HAP-1 (cell line): ENCODE data around the gene ZNF773.
"Not testable (repeated sequence)": the region's sequence is repeated elsewhere in the genome, so short reads cannot be mapped to it uniquely, and the experiment has no call there.

ENCODE experiments used
- DNase-seq, 2 experiments: peaks; one replicate each; pipeline ENCODE4 v3.0.0-alpha.2; 2016 to 2020; ENCODE audit warnings: low spot score in 2 of 2
- H3K27me3 ChIP-seq: fragments of 250-450 bp; sonication (Bioruptor Pico); 2 replicates; pipeline ENCODE4 v1.5.1; 2020; ENCODE audit warnings: low read depth, mild to moderate bottlenecking, moderate library complexity
- H3K36me3 ChIP-seq: fragments of 250-450 bp; sonication (Bioruptor Pico); replicated peaks from 2 replicates; pipeline ENCODE4 v1.5.1; 2020; ENCODE audit warnings: mild to moderate bottlenecking
- H3K4me1 ChIP-seq: fragments of 250-450 bp; sonication (Bioruptor Pico); 2 replicates; pipeline ENCODE4 v1.5.1; 2020; ENCODE audit warnings: mild to moderate bottlenecking
- H3K4me3 ChIP-seq: fragments of 250-450 bp; sonication (Bioruptor Pico); 2 replicates; pipeline ENCODE4 v1.5.1; 2020; ENCODE audit warnings: mild to moderate bottlenecking, moderate library complexity
- H3K9me3 ChIP-seq: fragments of 250-450 bp; sonication (Bioruptor Pico); 2 replicates; pipeline ENCODE4 v1.5.1; 2020; ENCODE audit warnings: mild to moderate bottlenecking, moderate library complexity
- in situ Hi-C: fragments of 300-500 bp; cut with MboI; formaldehyde crosslinking; loops from 3 replicates; pipeline ENCODE4 v1.14.3; 2020; ENCODE audit warnings: low sequenced_read_pairs, inconsistent platforms, mixed read lengths

Gene ZNF773

DNA sequence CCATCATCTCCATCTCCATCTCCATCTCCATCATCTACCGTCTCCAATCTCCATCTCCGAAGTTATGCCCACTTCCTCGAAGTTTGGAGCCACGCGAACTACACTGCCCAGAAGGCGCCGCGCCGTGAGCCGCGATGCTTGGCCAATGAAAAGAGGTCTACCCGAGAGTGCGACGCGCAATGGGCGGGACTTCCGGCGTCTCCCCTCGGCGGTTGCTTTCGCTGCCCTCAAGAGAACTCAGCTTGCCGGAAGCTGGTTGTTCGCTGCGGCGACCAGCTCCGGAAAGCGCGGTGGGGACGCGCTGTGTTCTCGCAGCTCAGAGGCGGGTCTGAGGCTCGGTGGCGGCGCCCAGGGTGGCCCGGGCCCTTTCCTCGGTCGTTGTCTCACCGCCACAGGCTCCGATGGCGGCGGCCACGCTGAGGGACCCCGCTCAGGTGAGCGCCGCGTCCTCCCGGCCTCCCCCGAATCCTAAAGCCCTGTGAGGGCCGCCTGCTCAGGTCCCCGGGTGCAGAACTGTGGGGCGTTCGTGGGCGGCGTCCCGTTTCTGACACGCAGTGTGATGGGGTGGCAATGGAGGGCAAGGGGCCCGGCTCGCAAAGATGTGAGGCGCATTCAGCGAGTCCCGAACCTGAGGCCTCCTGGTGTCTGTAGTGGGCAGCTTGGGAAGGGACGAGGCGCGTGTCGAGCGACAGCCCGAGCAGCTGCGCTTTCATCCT lies at the start of gene ZNF773:
Gene ZNF773 (plus strand): TSS at position 259 of the 716 bp plus-strand sequence. CDS start 143 bp downstream, at position 402.
- DNase-seq, result peak; percentile 89 to 96

DNA sequence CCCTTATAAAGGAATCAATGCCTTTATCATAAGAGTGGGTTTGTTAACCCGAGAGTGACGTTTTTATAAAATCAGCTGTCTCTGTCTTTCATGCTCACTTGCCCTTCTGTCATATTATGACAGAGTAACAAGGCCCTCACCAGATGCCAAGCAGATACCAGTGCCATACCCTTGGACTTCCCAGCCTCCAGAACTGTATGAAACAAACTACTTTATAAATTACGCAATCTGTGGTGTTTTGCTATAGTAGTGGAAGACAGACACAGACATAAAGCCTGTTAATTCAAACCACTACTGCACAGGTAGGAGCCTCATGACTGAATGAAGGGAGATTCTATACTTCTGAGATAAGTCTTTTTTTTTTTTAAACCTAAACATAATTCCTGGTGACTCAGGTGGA lies 47.4 kb upstream of the ZNF773 start:
- in situ Hi-C loops, result no loop called here
- peaks cover 2% of the 10 kb centered on the region; the same call in 1 of the 2 replicates for H3K9me3 ChIP-seq
- H3K27me3 ChIP-seq, result no peaks in the 10 kb centered on the region
- no peak overlapping the region for H3K4me3 ChIP-seq
- H3K36me3 ChIP-seq, result no peaks in the 10 kb centered on the region
- no peaks in the 10 kb centered on the region for H3K4me1 ChIP-seq
- DNase-seq, result no peak

More for the DNA sequence above, at the start of gene ZNF773:
- H3K9me3 ChIP-seq, H3K4me1 ChIP-seq, in situ Hi-C loops, H3K36me3 ChIP-seq, H3K27me3 ChIP-seq: not testable (repeated sequence)
- peak within 1 kb of the TSS; percentile 82 for H3K4me3 ChIP-seq

DNA sequence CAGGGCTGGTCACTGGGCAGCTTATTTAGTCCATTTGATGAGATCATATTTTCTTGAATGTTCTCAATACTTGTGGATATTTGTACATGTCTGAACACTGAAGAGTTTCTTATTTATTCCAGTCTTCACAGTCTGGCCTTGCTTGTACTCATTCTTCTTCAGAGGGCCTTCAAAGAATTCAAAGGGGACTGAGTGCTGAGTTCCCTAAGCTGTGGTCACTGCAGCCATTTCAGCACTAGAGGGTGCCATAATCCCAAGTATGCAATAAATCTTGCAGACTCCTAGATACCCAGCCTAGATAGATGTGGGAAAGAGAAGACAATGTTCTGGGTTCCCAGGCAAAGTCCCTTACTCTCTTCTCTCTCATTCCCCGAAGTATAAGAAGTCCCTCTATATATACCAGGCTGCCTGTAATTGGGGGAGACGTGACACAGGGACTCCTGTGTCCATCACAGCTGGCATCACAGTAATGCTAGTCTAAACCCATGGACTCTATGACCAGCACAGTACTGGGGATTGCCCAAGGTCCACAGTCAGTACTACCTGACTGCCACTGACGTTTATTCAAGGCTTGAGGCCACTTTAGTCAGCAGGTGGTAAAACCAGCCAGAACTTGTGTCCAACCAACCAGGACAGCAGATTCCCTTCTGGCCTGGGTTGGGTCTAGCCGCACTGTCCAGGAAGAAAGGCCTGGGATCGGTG lies 33.9 kb upstream of the ZNF773 start:
- in situ Hi-C loops, result no loop called here
- DNase-seq, result peak; percentile 27 to 30
- Histone ChIP-seq H3K36me3 (no peaks in the 10 kb centered on the region), H3K9me3 (peaks cover 10% of the 10 kb centered on the region), H3K27me3 (no peaks in the 10 kb centered on the region), H3K4me1 (no peaks in the 10 kb centered on the region), H3K4me3 (no peak overlapping the region)

GRCh38 chr19:57466489-57466888 lies 33.2 kb upstream of the ZNF773 start:
- H3K4me1 ChIP-seq, result no peaks in the 10 kb centered on the region
- DNase-seq, result no peak
- H3K36me3 ChIP-seq, result no peaks in the 10 kb centered on the region
- peaks cover 11% of the 10 kb centered on the region for H3K9me3 ChIP-seq
- in situ Hi-C loops, result no loop called here
- no peaks in the 10 kb centered on the region for H3K27me3 ChIP-seq
- no peak overlapping the region for H3K4me3 ChIP-seq

- peaks cover 21% of the 10 kb centered on the region for H3K9me3 ChIP-seq
- no peaks in the 10 kb centered on the region for H3K36me3 ChIP-seq
- no peak for DNase-seq
- in situ Hi-C loops, result no loop called here
- no peak overlapping the region for H3K4me3 ChIP-seq
- H3K27me3 ChIP-seq, result no peaks in the 10 kb centered on the region
- no peaks in the 10 kb centered on the region for H3K4me1 ChIP-seq
These were observed 26.1 kb upstream of the ZNF773 start for GRCh38 chr19:57473646-57474045.

DNA sequence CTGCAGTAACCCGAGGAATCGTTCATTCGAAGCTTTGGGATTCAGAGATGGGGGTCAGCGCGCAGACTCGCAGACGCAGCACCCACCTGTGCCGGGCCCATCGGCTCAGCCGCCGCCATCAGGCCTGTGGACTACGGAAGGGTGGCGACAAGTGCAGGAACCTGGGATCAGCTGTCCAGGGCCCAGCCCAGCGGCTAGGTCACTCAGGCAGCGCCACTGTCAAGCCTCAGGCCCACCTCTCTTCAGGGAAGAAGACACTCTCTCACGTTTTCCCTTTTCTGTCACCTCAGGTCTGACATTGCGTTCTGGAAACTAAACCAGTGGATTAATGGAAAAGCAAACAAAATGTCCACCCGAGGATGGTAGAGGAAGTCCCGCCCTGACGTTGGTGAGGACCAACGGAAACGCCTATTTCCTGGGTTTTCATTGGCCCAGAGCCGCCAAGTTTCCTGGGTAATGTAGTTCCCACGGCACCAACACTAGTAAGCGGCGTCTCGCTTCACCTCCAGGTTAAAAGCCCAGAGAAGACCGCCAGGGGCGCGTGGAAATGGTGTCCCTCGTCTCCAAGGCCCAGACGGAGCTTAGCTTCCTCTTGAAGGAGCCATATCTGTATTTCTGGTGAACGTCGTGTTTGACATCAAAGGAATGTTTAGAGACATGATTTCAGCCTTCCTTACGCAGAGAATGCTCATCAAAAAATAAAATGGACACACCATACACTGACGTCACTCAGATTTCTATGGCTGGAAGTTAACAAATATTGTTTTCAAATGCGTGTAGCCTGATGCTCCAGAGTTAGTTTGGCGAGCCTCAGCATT lies 22.3 kb upstream of the ZNF773 start, which contains the start of gene ZNF772:
Gene ZNF772 (minus strand): TSS at position 376 of the 818 bp plus-strand sequence. CDS start 257 bp downstream, at position 119.
- Histone ChIP-seq H3K4me3 (peak within 1 kb of the TSS; percentile 39), H3K9me3 (peaks cover 15% of the 10 kb centered on the region)
- DNase-seq, result peak; percentile 80 to 86

DNA sequence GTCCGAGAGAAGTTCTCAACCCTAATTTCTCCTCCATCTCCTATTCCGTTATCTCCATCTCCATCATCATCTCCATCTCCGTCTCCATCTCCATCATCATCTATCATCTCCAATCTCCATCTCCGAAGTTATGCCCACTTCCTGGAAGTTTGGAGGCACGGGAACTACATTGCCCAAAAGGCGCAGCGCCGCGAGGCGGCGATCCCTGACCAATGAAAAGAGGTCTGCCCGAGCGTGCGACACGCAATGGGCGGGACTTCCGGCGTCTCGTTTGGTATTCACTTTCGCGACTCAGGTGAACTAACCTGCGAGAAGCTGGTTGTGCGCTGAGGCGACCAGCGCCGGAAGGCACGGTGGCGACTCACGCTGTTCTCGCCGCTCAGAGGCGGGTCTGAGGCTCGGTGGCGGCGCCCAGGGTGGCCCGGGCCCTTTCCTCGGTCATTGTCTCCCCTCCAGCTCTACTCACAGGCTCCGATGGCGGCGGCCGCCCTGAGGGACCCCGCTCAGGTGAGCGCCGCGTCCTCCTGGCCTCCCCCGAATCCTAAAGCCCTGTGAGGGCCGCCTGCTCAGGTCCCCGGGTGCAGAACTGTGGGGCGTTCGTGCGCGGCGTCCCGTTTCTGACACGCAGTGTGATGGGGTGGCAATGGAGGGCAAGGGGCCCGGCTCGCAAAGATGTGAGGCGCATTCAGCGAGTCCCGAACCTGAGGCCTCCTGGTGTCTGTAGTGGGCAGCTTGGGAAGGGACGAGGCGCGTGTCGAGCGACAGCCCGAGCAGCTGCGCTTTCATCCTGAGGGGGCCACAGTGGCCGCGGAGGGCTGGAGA lies 12.1 kb upstream of the ZNF773 start, which contains the start of gene ZNF419:
Gene ZNF419 (plus strand): TSS at position 274 of the 822 bp plus-strand sequence. CDS start 201 bp downstream, at position 475.
- H3K27me3 ChIP-seq, H3K9me3 ChIP-seq, H3K36me3 ChIP-seq, H3K4me1 ChIP-seq, in situ Hi-C loops: not testable (repeated sequence)
- H3K4me3 ChIP-seq, result peak within 1 kb of the TSS; percentile 93
- DNase-seq, result peak; percentile 80 to 93

More for the DNA sequence above, 22.3 kb upstream of the ZNF773 start, which contains the start of gene ZNF772:
- no peaks in the 10 kb centered on the region for H3K27me3 ChIP-seq
- H3K4me1 ChIP-seq, result no peaks in the 10 kb centered on the region
- in situ Hi-C loops, result no loop called here
- no peaks in the 10 kb centered on the region for H3K36me3 ChIP-seq

DNA sequence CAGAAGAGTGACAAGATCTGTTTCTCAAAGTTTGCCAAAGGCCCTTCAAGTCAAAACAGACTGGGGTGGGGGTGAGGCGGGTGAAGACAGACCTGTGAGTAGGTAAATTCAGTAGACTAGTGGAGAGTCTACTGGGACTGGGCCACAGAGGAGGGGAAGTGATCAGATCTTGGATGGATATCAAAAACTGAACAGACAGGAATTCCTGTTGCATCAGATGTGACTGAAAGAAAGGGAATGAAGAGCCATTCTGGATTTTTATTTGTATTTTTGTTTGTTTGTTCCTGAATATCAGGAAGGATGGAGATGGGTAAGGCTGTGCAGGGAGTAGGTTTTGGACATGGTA lies 11.5 kb upstream of the ZNF773 start:
- peaks cover 14% of the 10 kb centered on the region for H3K36me3 ChIP-seq
- H3K4me1 ChIP-seq, H3K4me3 ChIP-seq, DNase-seq, in situ Hi-C loops, H3K27me3 ChIP-seq, H3K9me3 ChIP-seq: not testable (repeated sequence)

- H3K9me3 ChIP-seq, H3K36me3 ChIP-seq, H3K27me3 ChIP-seq, DNase-seq, H3K4me1 ChIP-seq, in situ Hi-C loops: not testable (repeated sequence)
- peak overlapping the region; percentile 82; the same call in 1 of the 2 replicates for H3K4me3 ChIP-seq
These were observed 432 bp upstream of the ZNF773 start for GRCh38 chr19:57499332-57499679.

- H3K27me3 ChIP-seq, H3K9me3 ChIP-seq, DNase-seq, H3K36me3 ChIP-seq, H3K4me1 ChIP-seq, in situ Hi-C loops: not testable (repeated sequence)
- H3K4me3 ChIP-seq, result peak overlapping the region; percentile 11
These were observed 662 bp downstream of the ZNF773 start for GRCh38 chr19:57500400-57500799.

GRCh38 chr19:57506163-57506562 lies 6.4 kb downstream of the ZNF773 start:
- in situ Hi-C loops, result no loop called here
- Histone ChIP-seq H3K27me3 (no peaks in the 10 kb centered on the region), H3K36me3 (peaks cover 19% of the 10 kb centered on the region), H3K4me3 (no peak overlapping the region), H3K4me1 (no peaks in the 10 kb centered on the region), H3K9me3 (no peaks in the 10 kb centered on the region; the same call in 1 of the 2 replicates)
- no peak for DNase-seq

- in situ Hi-C loops, result no loop called here
- peaks cover 10% of the 10 kb centered on the region for H3K36me3 ChIP-seq
- peaks cover 4% of the 10 kb centered on the region for H3K9me3 ChIP-seq
- no peak for DNase-seq
- H3K4me3 ChIP-seq, result no peak overlapping the region
- H3K4me1 ChIP-seq, result no peaks in the 10 kb centered on the region
- no peaks in the 10 kb centered on the region for H3K27me3 ChIP-seq
These were observed 11.7 kb downstream of the ZNF773 start for GRCh38 chr19:57511484-57511883.

DNA sequence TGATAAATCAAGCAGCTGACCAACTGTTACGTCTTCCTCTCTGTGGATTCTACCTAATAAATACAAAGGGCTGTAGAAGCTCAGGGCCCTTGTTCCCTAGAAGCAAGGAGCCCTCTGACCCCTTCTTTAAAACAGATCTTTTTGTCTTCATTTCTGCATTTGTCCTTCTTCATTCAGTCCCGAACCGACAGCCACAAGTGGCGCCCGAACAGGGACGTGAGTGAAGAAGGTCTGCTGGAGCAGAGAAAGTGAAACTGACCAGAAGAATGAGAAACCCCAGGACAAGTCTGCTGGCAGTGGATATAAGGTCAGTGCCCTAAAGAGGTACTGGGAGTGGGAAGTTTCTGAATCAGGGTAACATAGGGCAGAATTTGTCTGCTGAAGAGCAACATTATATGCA lies 13.1 kb downstream of the ZNF773 start:
- DNase-seq, result no peak
- H3K36me3 ChIP-seq, result no peaks in the 10 kb centered on the region

More for the DNA sequence above, 13.1 kb downstream of the ZNF773 start:
- Histone ChIP-seq H3K4me1 (no peaks in the 10 kb centered on the region), H3K27me3 (no peaks in the 10 kb centered on the region), H3K9me3 (peaks cover 4% of the 10 kb centered on the region), H3K4me3 (no peak overlapping the region)
- in situ Hi-C loops, result no loop called here
